Ishikawa (cell line): Measurements from ENCODE around the gene MRPL43.

Experiments
- CEBPB ChIP-seq: IDR thresholded peaks from 2 replicates; pipeline ENCODE4 v1.6.1; 2012
- CREB1 ChIP-seq: IDR thresholded peaks from 2 replicates; pipeline ENCODE4 v1.6.1; 2012; ENCODE audit warnings: low read depth
- EGR1 ChIP-seq: IDR thresholded peaks from 2 replicates; pipeline ENCODE4 v1.6.1; 2012
- EP300 ChIP-seq: IDR thresholded peaks from 2 replicates; pipeline ENCODE4 v1.6.1; 2012; ENCODE audit warnings: borderline replicate concordance
- FOXM1 ChIP-seq: IDR thresholded peaks from 2 replicates; pipeline ENCODE4 v1.6.1; 2012; ENCODE audit warnings: low read depth, borderline replicate concordance
- NFIC ChIP-seq: IDR thresholded peaks from 2 replicates; pipeline ENCODE4 v1.6.1; 2012
- RAD21 ChIP-seq: IDR thresholded peaks from 2 replicates; pipeline ENCODE4 v1.6.1; 2012; ENCODE audit warnings: low read depth
- TAF1 ChIP-seq: IDR thresholded peaks from 2 replicates; pipeline ENCODE4 v1.6.1; 2012; ENCODE audit warnings: low read depth, mild to moderate bottlenecking
- TCF12 ChIP-seq: IDR thresholded peaks from 2 replicates; pipeline ENCODE4 v1.6.1; 2012; ENCODE audit warnings: low read depth
- TEAD4 ChIP-seq: IDR thresholded peaks from 2 replicates; pipeline ENCODE4 v1.6.1; 2012
- YY1 ChIP-seq: IDR thresholded peaks from 2 replicates; pipeline ENCODE4 v1.6.1; 2012; ENCODE audit warnings: low read depth
- ZBTB7A ChIP-seq: IDR thresholded peaks from 2 replicates; pipeline ENCODE4 v1.6.1; 2012; ENCODE audit warnings: low read depth
- TF ChIP-seq, protein P1 (sequence below): IDR thresholded peaks from 2 replicates; pipeline ENCODE4 v1.6.1; 2012; ENCODE audit warnings: low read depth, mild to moderate bottlenecking
- TF ChIP-seq, protein P2 (sequence below): IDR thresholded peaks from 2 replicates; pipeline ENCODE4 v1.6.1; 2012
- TF ChIP-seq, protein P3 (sequence below): IDR thresholded peaks from 2 replicates; pipeline ENCODE4 v1.6.1; 2012

Gene MRPL43

DNA sequence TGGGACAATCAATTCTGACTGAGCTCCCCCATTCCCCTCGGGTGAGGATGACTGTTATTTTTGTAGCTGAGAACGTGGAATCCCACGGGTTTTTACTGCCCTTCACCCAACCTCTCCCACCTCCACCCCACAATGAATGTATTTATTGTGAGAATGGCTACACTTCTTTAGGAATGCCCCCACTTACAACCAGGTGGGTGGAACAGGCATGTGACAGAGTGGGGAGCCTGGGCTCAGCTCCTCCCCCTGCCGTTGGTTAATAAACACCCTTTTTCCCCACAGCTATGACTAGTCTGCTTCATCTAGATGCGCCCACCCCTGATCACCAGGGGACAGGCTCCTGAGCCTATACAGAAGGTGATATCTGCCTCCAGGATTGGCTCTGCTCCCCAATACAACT, 2.0 kb downstream of the MRPL43 start:
- TF ChIP-seq ZBTB7A (no peak), FOXM1 (no peak), TAF1 (no peak), NFIC (no peak), EGR1 (no peak), CEBPB (no peak), TEAD4 (no peak), CREB1 (no peak), RAD21 (no peak), YY1 (no peak), TCF12 (no peak)
- TF ChIP-seq, protein P1, sequence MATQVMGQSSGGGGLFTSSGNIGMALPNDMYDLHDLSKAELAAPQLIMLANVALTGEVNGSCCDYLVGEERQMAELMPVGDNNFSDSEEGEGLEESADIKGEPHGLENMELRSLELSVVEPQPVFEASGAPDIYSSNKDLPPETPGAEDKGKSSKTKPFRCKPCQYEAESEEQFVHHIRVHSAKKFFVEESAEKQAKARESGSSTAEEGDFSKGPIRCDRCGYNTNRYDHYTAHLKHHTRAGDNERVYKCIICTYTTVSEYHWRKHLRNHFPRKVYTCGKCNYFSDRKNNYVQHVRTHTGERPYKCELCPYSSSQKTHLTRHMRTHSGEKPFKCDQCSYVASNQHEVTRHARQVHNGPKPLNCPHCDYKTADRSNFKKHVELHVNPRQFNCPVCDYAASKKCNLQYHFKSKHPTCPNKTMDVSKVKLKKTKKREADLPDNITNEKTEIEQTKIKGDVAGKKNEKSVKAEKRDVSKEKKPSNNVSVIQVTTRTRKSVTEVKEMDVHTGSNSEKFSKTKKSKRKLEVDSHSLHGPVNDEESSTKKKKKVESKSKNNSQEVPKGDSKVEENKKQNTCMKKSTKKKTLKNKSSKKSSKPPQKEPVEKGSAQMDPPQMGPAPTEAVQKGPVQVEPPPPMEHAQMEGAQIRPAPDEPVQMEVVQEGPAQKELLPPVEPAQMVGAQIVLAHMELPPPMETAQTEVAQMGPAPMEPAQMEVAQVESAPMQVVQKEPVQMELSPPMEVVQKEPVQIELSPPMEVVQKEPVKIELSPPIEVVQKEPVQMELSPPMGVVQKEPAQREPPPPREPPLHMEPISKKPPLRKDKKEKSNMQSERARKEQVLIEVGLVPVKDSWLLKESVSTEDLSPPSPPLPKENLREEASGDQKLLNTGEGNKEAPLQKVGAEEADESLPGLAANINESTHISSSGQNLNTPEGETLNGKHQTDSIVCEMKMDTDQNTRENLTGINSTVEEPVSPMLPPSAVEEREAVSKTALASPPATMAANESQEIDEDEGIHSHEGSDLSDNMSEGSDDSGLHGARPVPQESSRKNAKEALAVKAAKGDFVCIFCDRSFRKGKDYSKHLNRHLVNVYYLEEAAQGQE: no peak
- TF ChIP-seq, protein P2, sequence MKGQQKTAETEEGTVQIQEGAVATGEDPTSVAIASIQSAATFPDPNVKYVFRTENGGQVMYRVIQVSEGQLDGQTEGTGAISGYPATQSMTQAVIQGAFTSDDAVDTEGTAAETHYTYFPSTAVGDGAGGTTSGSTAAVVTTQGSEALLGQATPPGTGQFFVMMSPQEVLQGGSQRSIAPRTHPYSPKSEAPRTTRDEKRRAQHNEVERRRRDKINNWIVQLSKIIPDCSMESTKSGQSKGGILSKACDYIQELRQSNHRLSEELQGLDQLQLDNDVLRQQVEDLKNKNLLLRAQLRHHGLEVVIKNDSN: no peak
- TF ChIP-seq, protein P3, sequence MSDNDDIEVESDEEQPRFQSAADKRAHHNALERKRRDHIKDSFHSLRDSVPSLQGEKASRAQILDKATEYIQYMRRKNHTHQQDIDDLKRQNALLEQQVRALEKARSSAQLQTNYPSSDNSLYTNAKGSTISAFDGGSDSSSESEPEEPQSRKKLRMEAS: no peak

DNA sequence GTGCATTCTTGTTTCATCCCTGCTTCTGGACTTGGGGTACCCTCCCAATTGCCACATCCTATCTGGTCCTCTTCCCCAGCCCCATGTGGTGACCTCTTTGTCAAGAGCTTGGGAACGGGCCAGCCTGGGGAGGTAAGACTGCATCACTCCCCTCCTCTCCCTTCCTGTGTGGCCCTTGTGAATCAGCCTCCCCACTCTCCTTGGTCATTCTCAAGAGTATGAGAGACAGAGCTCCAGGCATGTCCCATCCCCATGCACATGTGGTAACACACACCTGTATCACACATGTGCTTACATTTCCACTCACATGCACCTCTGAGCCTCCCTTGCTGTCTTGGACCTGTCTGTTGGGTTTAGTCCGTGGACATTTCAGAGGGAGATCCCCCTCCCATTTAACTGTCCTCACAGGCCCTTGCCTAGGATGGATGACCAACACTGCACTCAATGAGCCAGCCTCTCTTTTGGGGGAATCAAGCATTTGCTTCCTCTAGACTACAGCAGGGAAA, 2.6 kb downstream of the MRPL43 start:
- no peak for TF ChIP-seq ZBTB7A
- no peak for TF ChIP-seq TEAD4
- TF ChIP-seq FOXM1: no peak
- no peak for TF ChIP-seq CEBPB
- TF ChIP-seq TCF12: no peak

DNA sequence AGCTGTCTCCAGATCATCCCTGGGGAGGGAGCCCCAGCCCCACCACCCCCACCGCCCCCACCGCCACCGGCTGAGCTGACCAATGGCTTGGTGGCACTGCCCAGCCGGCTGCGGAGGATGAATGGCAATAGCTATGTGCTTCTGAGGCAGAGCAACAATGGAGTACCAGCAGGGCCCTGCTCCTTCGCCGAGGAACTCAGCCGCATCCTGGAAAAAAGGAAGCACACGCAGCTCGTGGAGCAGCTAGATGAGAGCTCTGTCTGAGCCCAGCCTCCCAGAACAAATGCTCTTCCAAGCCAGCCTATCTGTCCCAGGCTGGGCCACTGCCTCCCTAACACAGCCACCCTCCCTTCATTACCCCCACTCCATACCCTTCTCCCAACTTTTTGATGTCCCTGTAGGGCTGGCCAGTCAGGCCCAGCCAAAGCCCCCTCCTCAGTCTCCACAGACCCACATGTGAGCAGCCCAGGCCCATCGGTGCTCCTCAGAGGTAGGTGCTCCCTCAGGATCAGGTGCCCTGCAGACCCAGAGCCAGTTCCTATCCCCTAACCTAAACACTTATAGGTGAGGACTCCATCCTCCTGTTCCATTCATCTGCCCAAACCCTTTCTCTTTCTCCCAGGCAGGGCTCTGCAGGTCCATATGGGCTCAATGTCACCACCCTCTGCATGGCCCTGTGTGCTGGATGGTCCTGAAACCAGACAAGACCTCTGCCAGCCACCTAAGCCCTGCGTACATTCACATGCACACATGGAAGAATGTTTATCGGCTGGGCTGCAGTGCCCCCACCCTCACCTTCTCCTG, 3.2 kb downstream of the MRPL43 start:
- TF ChIP-seq, protein P1: no peak
- TF ChIP-seq, protein P2: no peak
- TF ChIP-seq, protein P3: no peak

DNA sequence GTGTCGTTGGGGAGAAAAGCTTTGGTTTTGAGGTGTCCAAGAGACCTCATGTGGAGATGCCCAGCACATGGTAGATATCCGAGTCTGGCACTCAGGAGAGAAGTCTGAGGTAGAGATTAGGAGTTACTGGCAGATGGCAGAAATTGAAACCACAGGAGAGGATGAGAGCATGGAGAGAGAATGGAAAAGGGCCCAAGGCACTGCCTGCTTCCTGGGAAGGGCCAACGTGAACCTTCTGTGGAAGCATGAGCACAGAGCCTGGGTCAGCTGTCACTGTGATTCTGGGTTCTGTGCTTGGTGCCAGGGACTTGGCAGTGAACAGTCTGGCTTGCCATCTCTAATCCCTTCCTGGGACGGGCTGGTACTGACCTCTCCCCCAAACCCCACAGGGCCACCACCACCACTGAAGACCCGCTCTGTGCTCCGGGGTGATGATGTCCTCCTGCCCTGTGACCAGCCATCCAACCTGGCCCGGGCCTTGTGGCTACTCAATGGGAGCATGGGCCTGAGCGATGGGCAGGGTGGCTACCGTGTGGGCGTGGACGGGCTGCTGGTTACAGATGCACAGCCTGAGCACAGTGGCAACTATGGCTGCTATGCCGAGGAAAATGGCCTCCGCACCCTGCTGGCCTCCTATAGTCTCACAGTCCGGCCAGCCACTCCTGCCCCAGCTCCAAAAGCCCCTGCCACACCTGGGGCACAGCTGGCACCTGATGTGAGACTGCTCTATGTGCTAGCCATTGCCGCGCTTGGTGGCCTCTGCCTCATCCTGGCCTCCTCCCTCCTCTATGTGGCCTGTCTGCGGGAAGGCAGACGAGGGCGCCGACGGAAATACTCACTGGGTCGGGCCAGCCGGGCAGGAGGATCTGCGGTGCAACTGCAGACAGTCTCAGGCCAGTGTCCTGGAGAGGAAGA, 4.1 kb downstream of the MRPL43 start:
- TF ChIP-seq TCF12: no peak
- TF ChIP-seq NFIC: no peak
- TF ChIP-seq EP300: no peak
- TF ChIP-seq EGR1: no peak
- TF ChIP-seq, protein P1: no peak
- no peak for TF ChIP-seq YY1
- TF ChIP-seq, protein P2: no peak
- TF ChIP-seq FOXM1: no peak
- TF ChIP-seq, protein P3: no peak
- TF ChIP-seq TEAD4: no peak
- no peak for TF ChIP-seq TAF1
